Transverse colon (tissue), 4 donors: ENCODE results near the gene QDPR. TPM values are rescaled to one million over a fixed set of nuclear protein-coding genes. Genes with fewer than 3 reads are reported as not detected.

Experiments used
- DNase-seq: peaks from one replicate; pipeline ENCODE4 v3.0.0-alpha.2; 2019
- H3K27ac ChIP-seq, 4 donors: fragments of 200-600 bp; sonication (generic); 2 replicates each; pipeline ENCODE4 v1.5.1; 2016 to 2018; ENCODE audit warnings: inconsistent platforms in 4 of 4
- H3K27me3 ChIP-seq: fragments of 200-600 bp; sonication (generic); 2 replicates; pipeline ENCODE4 v1.5.1; 2017; ENCODE audit warnings: inconsistent platforms
- H3K36me3 ChIP-seq, 4 donors: fragments of 200-600 bp; sonication (generic); 2 replicates each; pipeline ENCODE4 v1.5.1; 2017 to 2019; ENCODE audit warnings: inconsistent platforms in 4 of 4
- H3K4me1 ChIP-seq, 4 donors: fragments of 200-600 bp; sonication (generic); 2 replicates each; pipeline ENCODE4 v1.5.1; 2017 to 2020; ENCODE audit warnings: inconsistent platforms in 4 of 4
- H3K4me3 ChIP-seq, 4 donors: fragments of 200-600 bp; sonication (generic); 1 replicate in 1 of 4; 2 replicates in 3 of 4; pipeline versions ENCODE4 v1.5.1 to v1.6.1; 2017 to 2019; ENCODE audit warnings: inconsistent platforms in 4 of 4
- H3K9me3 ChIP-seq, 2 donors: fragments of 200-600 bp; sonication (generic); 2 replicates each; pipeline ENCODE4 v1.5.1; 2017 to 2019; ENCODE audit warnings: inconsistent platforms in 2 of 2
- EP300 ChIP-seq: sonication (generic); formaldehyde crosslinking; IDR thresholded peaks from one replicate; pipeline ENCODE4 v1.6.1; 2017; ENCODE audit warnings: antibody characterized with exemption, low read depth
- POLR2A ChIP-seq: fragments of 450-650 bp; IDR thresholded peaks from one replicate; pipeline ENCODE4 v1.6.1; 2016; ENCODE audit warnings: antibody characterized with exemption, mild to moderate bottlenecking, moderate library complexity
- POLR2AphosphoS5 ChIP-seq, 3 donors: sonication (generic); formaldehyde crosslinking; IDR thresholded peaks; one replicate each; pipeline ENCODE4 v1.6.1; 2016; ENCODE audit warnings: antibody characterized with exemption in 3 of 3
- WGBS, 2 donors: methylation state at CpG; one replicate each; pipeline ENCODE4 v1.1.5; 2018; ENCODE audit warnings: low coverage in 1 of 2; 5-methylcytosine and 5-hydroxymethylcytosine counted together
- in situ Hi-C, 4 donors: fragments of 200-750 bp; cut with MboI; loops; one replicate each; pipeline versions ENCODE4 v1.15.0 to v1.15.1; 2017; ENCODE audit warnings: low sequenced_read_pairs in 3 of 4, low pct_ligation_motif_present in 1 of 4, low pct_unique_long_range_greater_than_20kb in 1 of 4
- intact Hi-C: fragments of 100-400 bp; cut with DNase I; formaldehyde crosslinking; loops from one replicate; pipeline ENCODE4 v1.15.1; 2023; ENCODE audit warnings: low total_unique reads
- total RNA-seq, 4 donors: library from RNA; depleted of rRNA; stranded (reverse); fragments of >200 nt; gene quantifications; one replicate each; pipeline ENCODE4 v1.1.0, GENCODE V29; 2016
- TF ChIP-seq, protein P1 (sequence below), 5 experiments: fragments of 200-600 bp in 3 of 5; fragments of 450-650 bp in 2 of 5; sonication (generic) in 3 of 5; IDR thresholded peaks; 1 replicate in 2 of 5; 2 replicates in 3 of 5; pipeline ENCODE4 v1.5.1; 2016 to 2017; ENCODE audit warnings: antibody characterized with exemption in 5 of 5, inconsistent platforms in 3 of 5, mild to moderate bottlenecking in 2 of 5, moderate library complexity in 1 of 5

Gene QDPR
- total RNA-seq, 4 donors from 2014 or later, result 11.4 to 32.4 (median 13.0) TPM; not detected in 1

DNA sequence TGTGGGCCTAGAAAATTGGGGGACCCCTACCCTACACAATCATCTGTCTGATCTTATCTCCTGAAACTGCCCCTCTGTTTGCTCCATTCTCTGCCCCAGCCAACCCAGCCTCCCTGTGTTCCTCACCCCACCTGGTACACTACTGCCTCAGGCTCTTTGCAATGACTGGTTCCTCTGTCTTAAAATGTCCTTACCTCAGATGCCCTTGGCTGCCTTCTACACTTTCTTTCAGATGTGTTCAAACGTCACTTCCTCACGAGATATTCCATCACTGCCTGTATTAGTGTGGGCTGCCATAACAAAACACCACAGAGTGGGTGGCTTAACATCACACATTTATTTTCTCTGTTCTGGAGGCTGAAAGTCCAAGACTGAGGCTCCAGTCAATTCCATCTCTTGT lies 29.2 kb downstream of the QDPR start:
- Histone ChIP-seq H3K4me3 (no peak overlapping the region), H3K27me3 (no peaks in the 10 kb centered on the region), H3K36me3 (peaks cover 0 to 11% (median 0%) of the 10 kb centered on the region in 4 donors), H3K27ac (no peak overlapping the region), H3K9me3 (no peaks in the 10 kb centered on the region), H3K4me1 (no peaks in the 10 kb centered on the region)
- in situ Hi-C loops, result no loop called here
- TF ChIP-seq EP300, result no peak
- TF ChIP-seq, protein P1, sequence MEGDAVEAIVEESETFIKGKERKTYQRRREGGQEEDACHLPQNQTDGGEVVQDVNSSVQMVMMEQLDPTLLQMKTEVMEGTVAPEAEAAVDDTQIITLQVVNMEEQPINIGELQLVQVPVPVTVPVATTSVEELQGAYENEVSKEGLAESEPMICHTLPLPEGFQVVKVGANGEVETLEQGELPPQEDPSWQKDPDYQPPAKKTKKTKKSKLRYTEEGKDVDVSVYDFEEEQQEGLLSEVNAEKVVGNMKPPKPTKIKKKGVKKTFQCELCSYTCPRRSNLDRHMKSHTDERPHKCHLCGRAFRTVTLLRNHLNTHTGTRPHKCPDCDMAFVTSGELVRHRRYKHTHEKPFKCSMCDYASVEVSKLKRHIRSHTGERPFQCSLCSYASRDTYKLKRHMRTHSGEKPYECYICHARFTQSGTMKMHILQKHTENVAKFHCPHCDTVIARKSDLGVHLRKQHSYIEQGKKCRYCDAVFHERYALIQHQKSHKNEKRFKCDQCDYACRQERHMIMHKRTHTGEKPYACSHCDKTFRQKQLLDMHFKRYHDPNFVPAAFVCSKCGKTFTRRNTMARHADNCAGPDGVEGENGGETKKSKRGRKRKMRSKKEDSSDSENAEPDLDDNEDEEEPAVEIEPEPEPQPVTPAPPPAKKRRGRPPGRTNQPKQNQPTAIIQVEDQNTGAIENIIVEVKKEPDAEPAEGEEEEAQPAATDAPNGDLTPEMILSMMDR (IDR thresholded peaks at IDR 0.05), result no peak
- no peak for TF ChIP-seq POLR2A
- no peak for TF ChIP-seq POLR2AphosphoS5 (IDR thresholded peaks at IDR 0.05)
- WGBS, 2 donors, result 87 to 92% methylated on average over 2 of the region's 2 CpGs
- intact Hi-C loops, result no loop called here
- no peak for DNase-seq

DNA sequence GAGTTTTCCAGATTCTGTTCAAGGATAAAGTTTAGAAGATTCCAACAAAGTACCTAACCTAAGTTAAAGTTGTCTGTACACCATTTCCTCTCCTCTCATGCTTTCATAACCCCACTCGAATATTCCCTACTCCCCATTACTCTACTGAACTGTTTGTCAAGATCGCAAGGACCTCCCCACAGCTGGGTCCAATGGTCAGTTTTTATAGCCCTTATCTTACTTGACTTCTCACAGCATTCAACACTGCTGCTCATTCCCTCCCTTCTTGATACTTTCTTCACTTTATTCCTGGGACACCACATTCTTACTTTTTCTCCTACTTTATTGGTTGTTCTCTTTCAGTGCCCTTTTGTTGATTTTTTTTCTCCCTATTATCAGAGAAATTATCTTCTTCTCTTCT lies 30.9 kb downstream of the QDPR start:
- Histone ChIP-seq H3K27me3 (no peaks in the 10 kb centered on the region), H3K27ac (no peak overlapping the region), H3K4me1 (no peaks in the 10 kb centered on the region), H3K9me3 (no peaks in the 10 kb centered on the region), H3K4me3 (no peak overlapping the region), H3K36me3 (no peaks in the 10 kb centered on the region)
- intact Hi-C loops, result no loop called here
- no peak for DNase-seq
- in situ Hi-C loops, result no loop called here
- TF ChIP-seq, protein P1 (IDR thresholded peaks at IDR 0.05), result no peak
- TF ChIP-seq POLR2AphosphoS5 (IDR thresholded peaks at IDR 0.05), result no peak
- TF ChIP-seq POLR2A, result no peak
- TF ChIP-seq EP300, result no peak
- WGBS, 2 donors, result 62 to 75% methylated on average over 2 of the region's 2 CpGs

DNA sequence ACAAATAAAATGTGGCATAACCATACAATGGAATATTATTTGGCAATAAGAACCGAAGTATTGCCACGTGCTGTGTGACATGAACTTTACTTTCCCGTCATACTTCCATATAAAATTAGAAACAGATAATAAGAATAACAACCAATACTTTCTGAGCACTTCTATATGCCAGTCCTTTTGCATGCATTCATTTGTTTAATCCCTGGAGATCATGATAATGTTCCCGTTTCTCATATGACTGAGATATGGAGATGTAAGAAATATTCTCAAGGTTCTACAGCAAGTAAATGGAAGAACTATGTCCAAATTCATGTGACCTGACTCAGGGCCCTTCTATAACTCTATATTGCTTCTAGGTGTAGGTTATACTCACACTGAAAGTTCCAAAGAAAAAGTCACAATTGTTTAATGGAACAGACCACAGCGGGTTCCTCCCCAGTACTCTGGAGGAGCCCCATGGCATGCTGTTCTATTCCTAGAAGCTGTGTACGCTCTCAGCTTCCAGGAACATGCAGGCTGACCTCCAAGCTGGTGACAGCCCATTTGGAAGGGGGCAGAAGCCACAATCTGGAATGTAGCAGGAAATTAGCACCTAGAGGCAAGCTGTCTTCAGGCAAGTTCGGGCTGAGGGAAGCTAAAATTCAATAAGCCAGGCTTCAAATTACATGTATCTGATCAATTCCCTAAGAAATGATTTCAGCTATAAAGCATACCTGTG lies 31.5 kb downstream of the QDPR start:
- no peak for DNase-seq
- Histone ChIP-seq H3K9me3 (no peaks in the 10 kb centered on the region), H3K27ac (no peak overlapping the region), H3K27me3 (no peaks in the 10 kb centered on the region), H3K4me1 (no peaks in the 10 kb centered on the region), H3K36me3 (no peaks in the 10 kb centered on the region), H3K4me3 (no peak overlapping the region)
- in situ Hi-C loops (no loop called here), intact Hi-C loops (no loop called here)
- TF ChIP-seq POLR2A, result no peak
- no peak for TF ChIP-seq POLR2AphosphoS5 (IDR thresholded peaks at IDR 0.05)
- no peak for TF ChIP-seq EP300
- TF ChIP-seq, protein P1 (IDR thresholded peaks at IDR 0.05), result no peak
- WGBS, 2 donors, result 80 to 87% methylated on average over 4 to 7 of the region's 7 CpGs

GRCh38 chr4:17477774-17478472 lies 34.0 kb downstream of the QDPR start:
- TF ChIP-seq POLR2A (no peak), EP300 (no peak), POLR2AphosphoS5 (IDR thresholded peaks at IDR 0.05) (no peak)
- TF ChIP-seq, protein P1 (IDR thresholded peaks at IDR 0.05), result no peak
- Histone ChIP-seq H3K27me3 (no peaks in the 10 kb centered on the region), H3K4me1 (no peaks in the 10 kb centered on the region), H3K36me3 (no peaks in the 10 kb centered on the region), H3K9me3 (no peaks in the 10 kb centered on the region), H3K27ac (no peak overlapping the region), H3K4me3 (no peak overlapping the region)
- 84 to 89% methylated on average over 3 to 9 of the region's 9 CpGs for WGBS, 2 donors
- DNase-seq, result no peak
- intact Hi-C loops (no loop called here), in situ Hi-C loops (no loop called here)
